Adrenal gland (tissue), 5 donors: ENCODE results near the gene CACTIN.

Experiments used
- POLR2A ChIP-seq, 2 donors: fragments of 450-650 bp; IDR thresholded peaks; one replicate each; pipeline ENCODE4 v1.6.1; 2017; ENCODE audit warnings: antibody characterized with exemption in 2 of 2, mild to moderate bottlenecking in 2 of 2, moderate library complexity in 1 of 2
- TF ChIP-seq, protein P1 (sequence below), 6 experiments: fragments of 450-650 bp in 4 of 6; fragments of 200-600 bp in 2 of 6; sonication (generic) in 1 of 6; IDR thresholded peaks; 1 replicate in 5 of 6; 2 replicates in 1 of 6; pipeline versions ENCODE4 v1.5.1 to v1.8.0; 2016 to 2021; ENCODE audit warnings: antibody characterized with exemption in 6 of 6, mild to moderate bottlenecking in 2 of 6, moderate library complexity in 1 of 6
- donor health status: DM: no; HTN: no; CAD: no.

DNA sequence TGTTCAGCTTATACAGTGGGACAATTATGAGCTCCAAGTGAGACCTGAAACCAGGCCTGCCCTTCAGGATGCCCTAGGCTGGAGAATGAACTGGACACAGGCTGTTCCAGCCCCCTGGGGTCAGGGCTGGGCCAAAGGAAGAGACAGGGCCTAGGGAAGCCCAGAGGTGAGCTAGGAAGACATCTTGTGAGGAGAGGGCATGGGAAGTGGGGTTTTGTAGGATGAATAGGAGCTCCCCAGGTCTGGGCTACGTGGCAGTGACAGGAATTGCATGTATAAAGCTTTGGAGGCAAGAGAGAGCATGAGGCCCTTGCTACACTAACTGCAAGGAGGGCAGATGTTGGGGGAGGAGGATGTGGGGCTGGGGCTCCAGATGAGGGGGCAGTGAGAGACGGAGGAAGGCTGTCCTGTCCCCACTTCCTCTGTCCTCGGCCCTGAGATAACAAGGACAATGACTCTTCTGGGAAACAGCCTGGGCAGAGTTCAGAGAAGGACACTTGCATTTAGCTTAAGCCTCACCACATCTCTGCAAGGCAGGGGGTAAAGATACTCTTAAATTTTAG lies 18.4 kb downstream of the CACTIN start:
- TF ChIP-seq, protein P1, sequence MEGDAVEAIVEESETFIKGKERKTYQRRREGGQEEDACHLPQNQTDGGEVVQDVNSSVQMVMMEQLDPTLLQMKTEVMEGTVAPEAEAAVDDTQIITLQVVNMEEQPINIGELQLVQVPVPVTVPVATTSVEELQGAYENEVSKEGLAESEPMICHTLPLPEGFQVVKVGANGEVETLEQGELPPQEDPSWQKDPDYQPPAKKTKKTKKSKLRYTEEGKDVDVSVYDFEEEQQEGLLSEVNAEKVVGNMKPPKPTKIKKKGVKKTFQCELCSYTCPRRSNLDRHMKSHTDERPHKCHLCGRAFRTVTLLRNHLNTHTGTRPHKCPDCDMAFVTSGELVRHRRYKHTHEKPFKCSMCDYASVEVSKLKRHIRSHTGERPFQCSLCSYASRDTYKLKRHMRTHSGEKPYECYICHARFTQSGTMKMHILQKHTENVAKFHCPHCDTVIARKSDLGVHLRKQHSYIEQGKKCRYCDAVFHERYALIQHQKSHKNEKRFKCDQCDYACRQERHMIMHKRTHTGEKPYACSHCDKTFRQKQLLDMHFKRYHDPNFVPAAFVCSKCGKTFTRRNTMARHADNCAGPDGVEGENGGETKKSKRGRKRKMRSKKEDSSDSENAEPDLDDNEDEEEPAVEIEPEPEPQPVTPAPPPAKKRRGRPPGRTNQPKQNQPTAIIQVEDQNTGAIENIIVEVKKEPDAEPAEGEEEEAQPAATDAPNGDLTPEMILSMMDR (IDR thresholded peaks at IDR 0.05), result no peak
- TF ChIP-seq POLR2A (IDR thresholded peaks at IDR 0.05), result no peak
